H4 (cell line): Measurements from ENCODE around the gene ADCY9. TPM values are rescaled to one million over a fixed set of nuclear protein-coding genes. Genes with fewer than 3 reads are reported as not detected.

ENCODE experiments used
- DNase-seq: peaks from one replicate; pipeline ENCODE4 v3.0.0-alpha.2; 2015; ENCODE audit warnings: low spot score
- total RNA-seq: library from RNA; depleted of rRNA; stranded (reverse); fragments of >200 nt; shearing (Covaris generic); gene quantifications from 2 replicates; pipeline ENCODE4 v1.2.3, GENCODE V29; 2014

The ADCY9 gene
- total RNA-seq, 1 experiment from 2014 or later, result 5.1 TPM

DNA sequence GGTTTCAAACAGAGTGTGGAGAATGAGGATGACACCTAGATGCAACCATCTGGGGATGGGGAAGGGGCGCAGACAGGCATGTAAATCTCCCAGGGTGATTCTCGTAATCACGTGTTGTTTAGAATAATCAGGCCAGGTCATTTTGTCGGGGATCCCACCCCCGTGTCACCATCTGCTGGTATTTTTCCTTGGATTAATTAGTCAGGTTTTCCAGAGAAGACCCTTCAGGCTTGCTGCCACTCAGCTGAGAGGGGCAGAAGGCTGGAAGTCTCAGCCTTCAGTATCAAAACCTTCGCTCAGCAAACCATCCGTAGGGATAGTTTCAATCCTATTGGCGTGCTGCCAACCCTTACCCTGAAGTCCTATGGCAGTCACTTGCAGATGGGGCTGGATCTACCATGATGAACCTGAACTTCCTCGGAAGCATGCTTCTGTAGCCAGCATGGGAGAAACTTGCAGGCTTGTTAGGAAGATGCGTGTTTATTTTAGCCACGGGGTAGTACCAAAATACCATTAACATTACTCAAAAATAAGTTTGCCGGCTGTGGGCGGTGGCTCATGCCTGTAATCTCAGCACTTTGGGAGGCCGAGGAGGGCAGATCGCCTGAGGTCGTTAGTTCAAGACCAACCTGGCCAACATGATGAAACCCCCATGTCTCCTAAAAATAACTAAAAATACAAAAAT, 7.5 kb upstream of the ADCY9 start:
- DNase-seq, result no peak

DNA sequence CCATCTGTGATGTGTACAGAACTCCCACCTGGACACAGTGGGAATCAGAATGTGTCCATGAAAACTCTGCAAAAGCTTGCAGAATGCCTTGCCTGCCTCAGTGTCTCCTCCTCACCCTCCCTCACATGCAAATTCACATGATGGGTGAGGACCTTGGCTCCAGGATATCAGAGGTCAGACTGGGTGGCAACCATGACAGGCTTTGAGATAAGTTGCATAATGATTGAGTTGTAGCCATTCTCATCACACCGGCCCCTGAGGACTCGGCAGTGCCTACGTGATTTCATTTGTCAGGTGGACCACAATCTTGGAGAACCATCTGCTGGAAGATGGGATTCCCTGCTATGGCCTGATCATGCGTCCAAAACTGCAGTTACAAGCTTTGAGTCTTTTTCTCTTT, 3.9 kb upstream of the ADCY9 start:
- no peak for DNase-seq

DNA sequence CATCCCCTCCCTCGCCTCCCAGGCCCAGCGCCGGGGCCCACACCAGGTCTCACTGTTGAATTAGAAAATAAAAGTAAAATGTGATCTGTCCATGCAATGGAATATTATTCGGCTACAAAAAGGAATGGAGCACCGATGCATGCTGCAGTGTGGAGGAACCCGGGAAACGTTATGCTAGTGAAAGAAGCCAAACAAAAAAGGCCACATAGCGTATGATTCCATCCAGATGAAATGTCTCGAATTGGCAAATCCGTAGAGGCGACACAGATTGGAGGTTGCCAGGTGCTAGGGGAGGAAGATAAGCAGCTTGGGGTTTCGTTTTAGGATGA, 972 bp upstream of the ADCY9 start:
- no peak for DNase-seq

DNA sequence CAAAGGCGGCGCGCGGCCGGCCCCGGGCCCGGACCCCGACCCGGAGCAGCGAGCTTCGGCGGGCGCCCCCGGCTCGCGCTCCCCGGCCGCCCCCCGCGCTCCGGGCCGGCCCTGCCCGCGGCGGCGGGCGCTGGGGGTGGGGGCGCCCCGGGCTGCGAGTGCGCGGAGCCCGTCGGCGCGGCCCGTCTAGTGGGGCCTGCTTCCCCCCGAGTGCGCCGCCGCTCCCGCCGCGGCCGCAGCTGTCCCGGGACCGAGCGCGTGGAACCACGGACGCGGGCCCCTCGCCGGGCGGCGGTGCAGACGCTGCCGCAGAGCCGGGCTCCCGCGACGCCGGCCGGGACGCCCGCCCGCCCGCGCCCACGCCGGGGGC, 308 bp downstream of the ADCY9 start:
- DNase-seq, result no peak

DNA sequence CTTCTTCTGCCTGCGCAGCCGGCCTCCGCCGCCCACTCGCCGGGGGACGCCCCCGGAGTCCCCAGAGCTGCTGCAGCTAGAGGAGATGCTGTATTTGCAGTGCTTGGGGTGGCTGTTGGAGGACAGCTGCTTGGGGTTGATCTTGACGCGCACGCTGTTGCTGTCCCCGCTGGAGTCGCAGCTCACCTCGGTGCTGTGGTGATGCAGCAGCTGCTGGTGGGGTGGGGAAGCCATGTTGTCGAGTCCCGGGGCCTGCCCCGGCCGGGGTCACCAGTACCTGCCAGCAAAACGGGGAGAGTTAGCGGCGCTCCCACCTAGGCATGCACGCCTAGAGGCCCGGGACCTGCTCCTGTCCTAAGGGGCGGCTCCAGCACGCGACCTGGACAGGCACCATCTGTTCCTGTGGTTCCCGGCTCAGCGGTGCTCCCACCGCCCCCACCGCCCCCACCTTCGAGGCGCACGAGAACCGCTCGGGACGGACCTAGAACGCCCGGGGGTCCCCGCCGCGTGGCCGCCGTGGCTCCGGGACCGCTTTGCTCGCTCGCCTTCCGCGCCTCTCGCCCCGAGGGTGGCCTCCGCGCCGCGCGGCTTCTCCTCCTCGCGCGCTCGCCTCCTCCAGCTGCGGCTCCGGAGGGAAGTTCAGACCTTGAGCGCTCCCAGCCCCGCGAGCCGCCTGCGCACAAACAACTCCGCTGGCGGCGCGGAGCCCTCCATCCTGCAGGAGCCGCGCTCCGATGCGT, 863 bp downstream of the ADCY9 start:
- DNase-seq, result no peak

DNA sequence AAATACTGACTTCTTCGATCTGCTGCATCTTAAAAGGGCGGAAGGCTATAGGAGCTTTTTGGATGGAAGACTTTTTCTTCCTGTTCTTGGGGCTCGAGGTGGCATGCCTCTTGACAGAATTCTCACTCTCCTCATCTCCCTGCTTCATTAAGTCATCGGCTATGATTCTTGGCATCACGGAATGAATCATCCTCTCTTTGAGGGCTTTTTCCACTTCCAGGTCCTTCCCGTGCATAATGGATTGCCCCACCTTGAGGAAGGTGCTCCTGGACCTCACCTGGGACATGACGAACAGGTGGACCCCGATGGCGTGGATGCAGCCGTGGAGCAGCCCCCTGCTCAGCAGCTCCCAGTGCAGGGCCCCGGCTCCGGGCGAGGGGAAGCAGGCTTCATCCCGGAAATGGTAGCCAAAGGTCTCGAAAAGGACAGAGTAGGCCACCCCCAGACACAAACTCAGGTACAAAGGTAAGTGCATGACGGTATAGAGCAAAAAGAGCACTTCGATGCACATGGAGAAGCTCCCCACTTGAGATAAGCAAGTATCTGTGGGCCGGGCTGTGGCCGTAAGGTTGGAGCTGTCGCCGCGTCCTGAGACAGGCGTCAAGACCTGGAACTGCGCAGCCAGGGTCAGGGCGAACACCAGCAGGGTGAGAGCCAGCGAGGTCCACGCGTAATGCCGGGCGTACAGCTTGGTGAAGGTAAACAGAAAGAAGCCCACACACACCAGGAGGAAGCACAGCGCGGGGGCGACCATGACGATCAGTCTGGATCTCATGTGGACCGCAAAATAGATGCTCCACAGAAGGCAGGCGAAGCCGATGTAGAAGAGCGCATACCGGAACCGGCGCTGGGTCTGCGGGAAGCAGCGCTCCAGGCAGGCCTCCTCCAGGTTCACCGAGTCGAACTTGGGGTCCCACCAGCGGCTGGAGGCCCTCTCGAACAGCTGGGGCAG, 1.7 kb downstream of the ADCY9 start:
- DNase-seq, result no peak

DNA sequence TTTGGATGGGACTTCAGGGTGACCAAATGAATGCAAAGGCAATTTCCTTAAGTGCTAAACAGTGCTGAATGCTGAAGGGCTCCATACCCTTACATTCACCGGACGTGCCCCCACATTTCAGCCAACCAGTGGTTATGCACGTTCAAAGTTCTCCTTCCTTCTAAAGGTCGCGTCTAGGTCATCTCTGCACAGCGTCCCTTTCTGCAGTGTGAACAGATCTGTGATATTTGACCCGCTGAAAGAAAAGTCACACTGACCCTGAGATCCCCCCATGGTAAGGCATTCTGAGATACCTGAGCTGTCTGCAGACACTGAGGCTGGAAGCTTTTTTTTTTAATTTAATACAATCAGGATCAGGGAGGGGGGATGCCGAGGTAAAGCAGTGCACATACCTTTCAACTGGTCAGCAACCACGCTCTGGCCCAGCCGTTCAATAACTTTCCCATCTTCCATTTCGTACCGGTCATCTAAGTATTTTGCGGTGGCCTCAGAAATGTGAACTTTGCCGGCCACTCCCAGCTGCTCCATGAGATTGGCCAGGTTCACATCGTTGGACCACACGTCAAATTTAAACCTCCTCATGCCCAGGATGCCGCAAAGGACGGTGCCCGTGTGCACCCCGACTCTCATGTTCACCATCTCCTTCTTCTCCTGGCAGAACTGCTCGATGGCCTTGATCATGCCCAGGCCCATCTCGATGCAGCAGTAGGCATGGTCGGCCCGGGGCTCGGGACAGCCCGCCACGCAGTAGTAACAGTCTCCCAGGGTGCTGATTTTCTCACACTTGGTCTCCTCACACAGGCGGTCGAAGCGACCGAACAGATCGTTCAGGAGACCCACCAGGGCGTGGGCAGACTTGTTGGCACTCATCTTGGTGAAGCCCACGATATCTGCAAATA, 2.6 kb downstream of the ADCY9 start:
- no peak for DNase-seq

DNA sequence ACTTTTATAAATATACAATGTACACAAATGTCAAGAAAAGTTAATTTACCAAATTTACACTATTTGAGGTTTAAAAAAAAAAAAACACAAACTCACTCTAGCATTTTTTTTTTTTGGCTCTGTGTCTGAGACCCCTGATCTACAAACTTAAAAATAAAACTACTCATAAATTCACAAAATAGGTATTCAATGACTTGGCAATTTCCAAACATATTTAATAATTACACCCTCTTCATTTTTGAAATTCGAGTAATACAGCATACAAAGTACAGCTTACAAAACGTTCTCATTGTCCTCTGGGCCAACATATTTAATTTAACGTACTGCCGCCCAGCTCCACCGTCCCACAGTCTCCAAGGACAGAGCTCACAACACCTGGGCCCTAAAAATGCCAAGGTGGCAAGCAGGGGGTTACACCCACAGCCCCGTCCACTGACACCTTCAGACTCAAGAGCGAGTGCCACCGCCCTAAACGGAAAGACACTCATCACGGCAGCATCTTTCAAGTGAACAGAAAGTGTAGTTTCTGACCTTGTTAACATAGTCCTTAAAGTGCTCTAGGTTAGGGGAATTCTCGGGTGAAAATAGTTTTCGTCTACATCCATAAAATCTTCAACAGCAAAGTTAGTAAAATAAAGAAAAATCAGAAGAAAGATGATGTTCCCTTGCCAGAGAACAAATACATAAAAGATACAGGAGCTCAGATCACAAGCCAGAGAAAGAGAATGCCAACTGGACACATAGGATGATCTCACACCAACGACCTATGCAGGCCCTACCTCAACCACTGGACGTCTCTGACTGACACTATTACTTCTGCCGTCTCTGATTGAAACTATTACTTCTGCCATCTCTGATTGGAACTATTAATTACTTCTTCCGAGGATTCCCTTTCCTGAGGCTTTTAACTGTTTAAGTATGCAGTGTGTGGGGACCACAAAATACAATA, 4.2 kb downstream of the ADCY9 start:
- no peak for DNase-seq

DNA sequence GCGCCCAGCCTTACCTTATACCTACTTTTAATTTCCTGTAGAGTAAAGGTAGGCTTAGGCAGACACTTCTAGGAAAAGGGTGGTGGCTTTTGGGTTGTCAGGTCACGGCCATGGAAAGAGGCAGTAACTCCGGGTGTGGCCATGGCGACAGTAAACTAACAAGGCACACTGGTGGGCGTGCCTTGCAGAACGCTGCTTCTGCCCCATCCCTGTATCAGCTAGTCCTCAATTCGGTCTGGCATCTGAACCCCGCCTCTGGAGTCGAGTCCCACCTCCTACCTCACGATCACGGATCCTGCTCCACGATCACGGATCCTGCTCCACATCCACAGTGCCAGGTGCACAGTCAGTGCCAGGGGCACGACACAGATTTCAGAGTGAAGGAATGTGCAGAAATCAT, 5.6 kb downstream of the ADCY9 start:
- no peak for DNase-seq

DNA sequence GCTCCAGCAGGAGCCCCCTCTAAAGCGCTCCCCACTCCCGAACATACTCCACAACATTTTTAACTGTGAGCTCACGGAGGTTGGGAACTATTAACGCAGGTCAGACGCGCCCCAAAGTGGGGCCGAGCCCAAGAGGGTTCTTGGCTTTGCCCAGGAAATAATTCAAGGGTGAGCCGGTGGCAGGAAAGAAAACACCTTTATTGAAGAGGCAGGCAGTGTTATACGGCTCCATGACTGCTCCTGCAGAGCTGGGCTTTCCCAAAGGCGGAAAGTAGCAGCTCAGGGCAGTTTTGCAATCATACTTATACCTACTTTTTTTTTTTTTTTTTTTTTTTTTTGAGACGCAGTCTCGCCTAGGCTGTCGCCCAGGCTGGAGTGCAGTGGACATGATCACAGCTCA, 6.2 kb downstream of the ADCY9 start:
- no peak for DNase-seq

DNA sequence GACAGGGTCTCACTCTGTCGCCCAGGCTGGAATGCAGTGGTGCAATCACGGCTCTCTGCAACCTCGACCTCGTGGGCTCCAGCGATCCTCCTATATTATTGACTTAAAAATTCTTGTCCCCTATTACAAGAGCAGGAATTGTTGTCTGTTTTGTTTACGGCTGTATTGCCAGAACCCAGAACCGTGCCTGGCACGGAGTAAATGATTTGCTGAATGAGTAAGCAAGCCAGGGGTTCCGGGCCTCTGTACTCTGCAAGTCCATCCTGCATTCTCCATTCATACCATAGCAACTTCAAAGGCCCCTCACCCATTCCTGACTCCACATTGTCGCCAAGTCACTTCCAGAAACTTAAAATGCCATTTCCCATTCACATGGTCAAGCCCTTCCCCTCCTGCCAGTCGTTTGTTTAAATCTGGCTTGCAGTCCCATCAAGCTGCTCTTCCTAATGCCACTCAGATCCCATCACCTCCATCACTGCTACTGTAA, 6.9 kb downstream of the ADCY9 start:
- DNase-seq, result no peak

DNA sequence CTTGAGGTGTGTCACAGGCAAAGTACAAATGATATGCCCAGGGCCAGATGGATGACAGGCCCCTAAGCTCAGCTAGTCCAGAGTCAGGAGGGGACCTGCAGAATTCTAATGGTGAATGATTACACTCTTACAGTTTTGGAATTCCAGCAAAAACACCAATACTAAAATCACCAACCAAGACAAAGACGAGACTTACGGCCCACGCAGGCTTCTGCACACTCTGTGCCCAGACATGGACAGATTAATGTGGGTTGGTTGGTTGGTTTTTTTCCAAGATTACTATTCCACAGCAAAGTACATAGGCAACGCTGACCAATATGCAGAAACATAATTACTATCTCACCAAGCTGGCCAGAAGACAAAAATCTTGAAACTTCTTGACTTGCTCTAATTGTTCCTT, 9.7 kb downstream of the ADCY9 start:
- no peak for DNase-seq

DNA sequence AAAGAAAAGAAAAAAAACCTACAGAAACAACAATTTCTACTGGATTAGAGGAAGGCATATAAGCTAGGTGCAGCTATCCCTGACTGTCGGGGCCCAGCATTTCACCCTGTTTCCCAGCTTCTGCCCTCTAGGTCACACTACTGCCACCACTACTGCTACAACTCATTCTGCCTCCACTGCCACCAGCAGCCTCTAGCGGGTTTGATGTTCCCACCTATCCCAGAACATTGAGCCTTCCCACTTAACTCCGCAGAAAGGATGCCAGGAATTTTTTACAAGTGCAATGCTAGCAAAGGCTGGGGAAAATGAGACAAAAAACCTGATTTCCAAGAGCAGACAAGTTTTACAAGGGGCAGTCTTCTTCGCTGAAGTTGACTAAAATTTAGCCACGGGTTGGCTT, 10.4 kb downstream of the ADCY9 start:
- no peak for DNase-seq

DNA sequence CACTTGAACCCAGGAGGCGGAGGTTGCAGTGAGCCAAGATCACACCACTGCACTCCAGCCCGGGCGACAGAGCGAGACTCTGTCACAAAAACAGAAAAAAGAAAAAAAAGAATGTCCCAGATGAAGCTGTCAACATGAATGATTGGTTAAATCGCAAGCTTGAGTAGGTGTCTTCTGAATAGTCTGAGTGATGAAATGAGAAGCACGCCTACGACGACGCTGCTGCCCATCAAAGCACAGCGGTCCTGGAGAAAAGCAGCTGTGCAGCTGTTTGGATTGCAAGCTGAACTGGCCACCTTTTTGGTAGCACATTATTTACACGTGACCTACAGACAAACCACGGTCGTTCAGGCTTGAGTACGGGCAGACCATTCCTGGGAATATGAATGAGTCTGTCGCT, 12.5 kb downstream of the ADCY9 start:
- DNase-seq, result no peak

DNA sequence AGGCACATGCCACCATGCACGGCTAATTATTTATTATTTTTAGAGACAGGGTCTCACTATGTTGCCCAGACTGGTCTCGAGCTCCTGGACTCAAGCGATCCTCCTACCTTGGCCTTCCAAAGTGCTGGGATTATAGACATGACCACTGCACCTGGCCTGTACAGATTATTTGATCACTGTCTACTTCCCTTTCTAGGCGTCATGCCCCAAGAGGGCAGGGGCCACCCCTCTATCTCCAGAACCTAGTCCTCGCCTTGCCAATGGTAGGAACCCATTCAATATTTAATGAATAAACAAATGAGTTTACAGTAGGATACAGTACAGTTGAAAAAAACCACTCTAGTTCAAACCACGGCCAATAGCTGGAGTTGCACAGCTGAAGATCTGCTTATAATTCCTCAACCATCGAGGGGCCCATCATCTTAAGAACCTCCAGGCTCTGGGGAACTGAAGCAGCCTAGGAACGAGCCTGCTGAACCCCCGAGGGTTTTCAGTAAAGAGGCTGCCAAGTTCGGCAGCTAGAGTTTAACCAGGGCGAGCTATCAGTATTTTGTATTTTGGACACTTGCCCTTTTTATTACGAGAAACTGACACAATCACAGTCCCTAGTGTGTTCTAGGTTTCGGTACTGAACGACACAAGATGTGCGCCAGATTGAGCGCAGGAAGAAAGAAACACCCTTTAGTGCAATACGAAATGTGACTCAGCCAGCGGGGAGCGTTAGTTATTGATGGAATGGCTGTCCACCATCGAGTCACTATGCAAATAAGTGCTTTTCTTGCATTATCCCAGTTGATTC, 14.6 kb downstream of the ADCY9 start:
- no peak for DNase-seq

DNA sequence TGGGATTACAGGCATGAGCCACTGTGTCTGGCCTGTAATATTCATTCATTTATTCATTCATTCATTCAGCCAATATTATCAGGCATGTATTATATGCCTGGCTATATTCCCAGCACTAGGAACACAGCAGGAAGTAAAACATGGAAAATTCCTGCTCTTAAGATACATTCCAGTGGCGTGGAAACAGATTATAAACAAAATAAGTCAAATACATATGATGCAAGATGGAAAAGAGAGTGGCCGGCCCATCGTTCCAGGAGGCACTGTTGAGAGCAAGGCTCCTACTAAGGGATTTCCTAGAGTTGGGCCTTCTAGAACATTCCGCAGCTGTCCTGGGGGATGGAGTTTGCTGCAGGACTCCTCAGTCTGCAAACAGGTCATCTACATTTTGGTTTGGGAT, 17.7 kb downstream of the ADCY9 start:
- no peak for DNase-seq

DNA sequence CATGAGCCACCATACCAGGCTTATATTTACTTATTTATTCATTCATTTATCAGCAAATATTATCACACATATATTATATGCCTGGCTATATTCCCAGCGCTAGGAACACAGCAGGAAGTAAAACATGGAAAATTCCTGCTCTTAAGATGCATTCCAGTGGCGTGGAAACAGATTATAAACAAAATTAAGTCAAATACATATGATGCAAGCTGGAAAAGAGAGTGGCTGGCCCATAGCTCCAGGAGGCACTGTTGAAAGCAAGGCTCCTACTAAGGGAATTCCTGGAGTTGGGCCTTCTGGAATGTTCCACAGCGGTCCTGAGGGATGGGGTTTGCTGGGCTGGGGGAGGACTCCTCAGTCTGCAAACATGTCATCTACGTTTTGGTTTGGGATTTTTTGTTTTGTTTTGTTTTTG, 18.4 kb downstream of the ADCY9 start:
- peak; percentile 47 for DNase-seq

DNA sequence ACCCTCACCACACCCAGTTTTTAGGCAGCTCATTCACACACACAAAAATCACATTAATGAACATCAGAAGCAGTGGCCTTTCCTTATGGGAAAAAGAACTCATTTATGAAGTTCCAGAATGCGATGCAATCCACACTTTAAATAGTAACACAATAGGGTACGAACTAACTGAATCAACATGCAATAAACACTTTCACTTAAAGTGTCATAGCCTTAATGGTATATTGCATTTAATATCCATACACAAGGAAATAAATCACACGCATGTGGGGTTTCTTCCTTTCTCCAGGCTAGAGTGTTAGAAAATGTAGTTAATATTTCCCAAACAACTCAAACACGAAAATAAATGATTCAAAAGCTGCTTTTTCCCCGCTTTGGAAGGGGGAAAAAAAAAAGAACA, 19.7 kb downstream of the ADCY9 start:
- no peak for DNase-seq

DNA sequence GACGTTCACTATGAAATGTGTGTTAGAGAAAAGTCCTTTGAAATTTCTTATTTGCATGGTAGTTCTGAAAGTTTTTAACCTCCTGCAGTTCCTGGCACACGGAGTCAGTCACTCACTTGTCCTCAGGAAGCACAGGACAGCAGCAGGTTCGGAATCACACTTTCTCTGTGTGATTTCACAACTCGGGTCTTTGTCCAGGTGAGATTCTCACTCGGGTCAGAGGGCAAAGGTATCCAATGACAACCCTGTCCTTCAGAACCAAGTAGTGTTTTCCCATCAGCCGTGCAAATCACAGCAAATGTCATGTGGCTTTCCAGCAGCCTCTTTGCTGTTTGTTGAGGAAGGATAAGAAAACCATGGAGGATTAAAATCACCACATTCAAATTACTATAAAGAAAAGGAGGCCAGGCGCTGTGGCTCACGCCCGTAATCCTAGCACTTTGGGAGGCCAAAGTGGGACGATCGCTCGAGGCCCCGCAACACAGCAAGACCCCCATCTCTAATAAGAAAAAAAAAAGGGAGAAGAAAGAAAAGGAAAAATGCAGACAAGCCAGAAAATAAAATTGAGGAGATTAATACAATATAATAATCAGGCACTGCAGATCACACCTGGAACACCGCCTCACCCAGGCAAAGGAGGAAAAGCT, 22.0 kb downstream of the ADCY9 start:
- DNase-seq, result no peak
